Large intestine (tissue), 12 donors: ENCODE data around the gene EEPD1. TPM values are rescaled to one million over a fixed set of nuclear protein-coding genes. Genes with fewer than 3 reads are reported as not detected.
A peak's percentile ranks its signal among the peaks of the same experiment; 100 is the strongest.
"Not testable (repeated sequence)": the region's sequence is repeated elsewhere in the genome, so short reads cannot be mapped to it uniquely, and the experiment has no call there.

Experiments
- DNase-seq, 2 donors: peaks; one replicate each; pipeline versions ENCODE4 v3.0.0 to v3.0.0-alpha.2; 2013
- H3K27ac ChIP-seq: one replicate; pipeline ENCODE4 v1.5.1; 2013; ENCODE audit warnings: low read length
- H3K27me3 ChIP-seq: 2 replicates; pipeline ENCODE4 v1.6.1; 2013; ENCODE audit warnings: low read length; ENCODE audit not compliant: control insufficient read depth, insufficient read depth
- H3K36me3 ChIP-seq: 2 replicates; pipeline ENCODE4 v1.6.1; 2013; ENCODE audit warnings: low read length; ENCODE audit not compliant: control insufficient read depth, insufficient read depth
- H3K4me1 ChIP-seq: one replicate; pipeline ENCODE4 v1.6.1; 2013; ENCODE audit warnings: low read length; ENCODE audit not compliant: control insufficient read depth, insufficient read depth
- H3K4me3 ChIP-seq: one replicate; pipeline ENCODE4 v1.5.1; 2013; ENCODE audit warnings: low read length
- H3K9me3 ChIP-seq: one replicate; pipeline ENCODE4 v1.6.1; 2013; ENCODE audit warnings: mild to moderate bottlenecking, low read depth, low read length, moderate library complexity; ENCODE audit not compliant: control insufficient read depth
- WGBS: methylation state at CpG from one replicate; pipeline ENCODE4 v1.1.5; 2013; ENCODE audit warnings: low lambda C conversion rate; ENCODE audit not compliant: insufficient coverage; 5-methylcytosine and 5-hydroxymethylcytosine counted together
- long read RNA-seq, 11 donors: transcript quantifications; one replicate each; lab custom pipeline, GENCODE V29; 2026
- polyA plus RNA-seq: library from polyadenylated mRNA; unstranded; fragments of 120-200 nt; gene quantifications from one replicate; pipeline ENCODE4 v1.2.1, GENCODE V29; 2013

Gene EEPD1
- 8.4 TPM for polyA plus RNA-seq
- long read RNA-seq, donor 1, full-length matches to known transcripts = 4 of 4 reads
- long read RNA-seq, donor 1, partial matches to known transcripts = 0 of 4 reads
- long read RNA-seq, donor 1, other reads (novel, unspliced or antisense) = 0 of 4 reads
- long read RNA-seq, donor 2, partial matches to known transcripts = 0 of 1 reads
- long read RNA-seq, donor 2, other reads (novel, unspliced or antisense) = 0 of 1 reads
- long read RNA-seq, donor 3, full-length matches to known transcripts = 3 of 3 reads
- long read RNA-seq, donor 3, partial matches to known transcripts = 0 of 3 reads
- long read RNA-seq, donor 3, other reads (novel, unspliced or antisense) = 0 of 3 reads
- long read RNA-seq, donor 4 = 0 reads
- long read RNA-seq, donor 5 = 0 reads
- long read RNA-seq, donor 6, full-length matches to known transcripts = 2 of 2 reads
- long read RNA-seq, donor 6, partial matches to known transcripts = 0 of 2 reads
- long read RNA-seq, donor 6, other reads (novel, unspliced or antisense) = 0 of 2 reads
- long read RNA-seq, donor 7 = 0 reads
- long read RNA-seq, donor 8, full-length matches to known transcripts = 4 of 4 reads
- long read RNA-seq, donor 8, partial matches to known transcripts = 0 of 4 reads
- long read RNA-seq, donor 8, other reads (novel, unspliced or antisense) = 0 of 4 reads
- long read RNA-seq, donor 9, full-length matches to known transcripts = 2 of 2 reads
- long read RNA-seq, donor 9, partial matches to known transcripts = 0 of 2 reads
- long read RNA-seq, donor 9, other reads (novel, unspliced or antisense) = 0 of 2 reads
- long read RNA-seq, donor 10, full-length matches to known transcripts = 3 of 3 reads
- long read RNA-seq, donor 10, partial matches to known transcripts = 0 of 3 reads
- long read RNA-seq, donor 10, other reads (novel, unspliced or antisense) = 0 of 3 reads
- long read RNA-seq, donor 11 = 0 reads

GRCh38 chr7:36152756-36153570 lies at the start of gene EEPD1:
TSS of gene EEPD1 (plus strand) at chr7:36153254. CDS start at chr7:36154325, 1,071 bp downstream.
- no peaks in the 10 kb centered on the region for H3K36me3 ChIP-seq
- H3K27ac ChIP-seq = peak within 1 kb of the TSS; percentile 93
- no peaks in the 10 kb centered on the region for H3K27me3 ChIP-seq
- peak within 1 kb of the TSS; percentile 55 for H3K4me3 ChIP-seq
- DNase-seq = peak; percentile 99 to 100
- H3K4me1 ChIP-seq = peaks cover 35% of the 10 kb centered on the region
- H3K9me3 ChIP-seq = peaks cover 10% of the 10 kb centered on the region
- no CpG with 5 or more reads among the region's 88 CpGs for WGBS

- H3K27me3 ChIP-seq = no peaks in the 10 kb centered on the region
- WGBS = 43% methylated on average over 1 of the region's 3 CpGs
- H3K27ac ChIP-seq = no peak overlapping the region
- H3K9me3 ChIP-seq = peaks cover 4% of the 10 kb centered on the region
- H3K4me3 ChIP-seq = no peak overlapping the region
- no peaks in the 10 kb centered on the region for H3K4me1 ChIP-seq
- DNase-seq = no peak
- no peaks in the 10 kb centered on the region for H3K36me3 ChIP-seq
Measured at GRCh38 chr7:36103837-36104561, 49.1 kb upstream of the EEPD1 start.

GRCh38 chr7:36106972-36107908 lies 45.8 kb upstream of the EEPD1 start:
- not testable (repeated sequence) for H3K27ac ChIP-seq, H3K4me1 ChIP-seq, H3K9me3 ChIP-seq, H3K27me3 ChIP-seq, H3K36me3 ChIP-seq, DNase-seq, H3K4me3 ChIP-seq
- WGBS = 100% methylated on average over 1 of the region's 8 CpGs

GRCh38 chr7:36107926-36108631 lies 45.0 kb upstream of the EEPD1 start:
- no peak overlapping the region for H3K27ac ChIP-seq
- no peaks in the 10 kb centered on the region for H3K4me1 ChIP-seq
- no CpG with 5 or more reads among the region's 4 CpGs for WGBS
- no peaks in the 10 kb centered on the region for H3K27me3 ChIP-seq
- H3K9me3 ChIP-seq = peaks cover 4% of the 10 kb centered on the region
- H3K4me3 ChIP-seq = no peak overlapping the region
- no peaks in the 10 kb centered on the region for H3K36me3 ChIP-seq
- DNase-seq = peak; percentile 29 to 50

- no peak overlapping the region for H3K27ac ChIP-seq
- no peaks in the 10 kb centered on the region for H3K27me3 ChIP-seq
- H3K36me3 ChIP-seq = no peaks in the 10 kb centered on the region
- no peak overlapping the region for H3K4me3 ChIP-seq
- peaks cover 4% of the 10 kb centered on the region for H3K9me3 ChIP-seq
- no peaks in the 10 kb centered on the region for H3K4me1 ChIP-seq
- WGBS = no CpG with 5 or more reads among the region's 6 CpGs
- DNase-seq = no peak
Measured at GRCh38 chr7:36109013-36109627, 43.9 kb upstream of the EEPD1 start.

GRCh38 chr7:36110584-36110983 lies 42.5 kb upstream of the EEPD1 start:
- Histone ChIP-seq H3K36me3 (no peaks in the 10 kb centered on the region), H3K27me3 (no peaks in the 10 kb centered on the region), H3K4me3 (no peak overlapping the region), H3K4me1 (no peaks in the 10 kb centered on the region), H3K27ac (no peak overlapping the region), H3K9me3 (peaks cover 4% of the 10 kb centered on the region)
- no CpG with 5 or more reads among the region's 3 CpGs for WGBS
- no peak for DNase-seq

GRCh38 chr7:36112969-36113368 lies 40.1 kb upstream of the EEPD1 start:
- H3K4me3 ChIP-seq = no peak overlapping the region
- no peaks in the 10 kb centered on the region for H3K36me3 ChIP-seq
- H3K27me3 ChIP-seq = no peaks in the 10 kb centered on the region
- H3K27ac ChIP-seq = no peak overlapping the region
- H3K4me1 ChIP-seq = peaks cover 5% of the 10 kb centered on the region
- H3K9me3 ChIP-seq = peaks cover 4% of the 10 kb centered on the region
- 71% methylated on average over 1 of the region's 2 CpGs for WGBS
- no peak for DNase-seq

- H3K9me3 ChIP-seq = no peaks in the 10 kb centered on the region
- WGBS = no CpG with 5 or more reads among the region's 1 CpG
- DNase-seq = no peak
- H3K4me1 ChIP-seq = peaks cover 5% of the 10 kb centered on the region
- no peaks in the 10 kb centered on the region for H3K36me3 ChIP-seq
- no peaks in the 10 kb centered on the region for H3K27me3 ChIP-seq
- no peak overlapping the region for H3K4me3 ChIP-seq
- no peak overlapping the region for H3K27ac ChIP-seq
Measured at GRCh38 chr7:36114355-36114754, 38.7 kb upstream of the EEPD1 start.
